Measurements from ENCODE around the gene NTM. TPM values are rescaled to one million over a fixed set of nuclear protein-coding genes. Genes with fewer than 3 reads are reported as not detected.
A peak's percentile ranks its signal among the peaks of the same experiment; 100 is the strongest.

Gene NTM
- total RNA-seq, 1 experiment from 2014 or later, result 16.4 TPM

GRCh38 chr11:132058211-132058772, 687.9 kb downstream of the NTM start:
- POLR2A ChIA-PET, result no interaction called here
- no peak for DNase-seq (ENCODE audit: low spot score)
- CTCF ChIA-PET, result no interaction called here
- H3K4me3 Mint-ChIP-seq, result no peak overlapping the region
- peaks cover 16% of the 10 kb centered on the region for H3K4me1 Mint-ChIP-seq
- H3K9me3 Mint-ChIP-seq, result no peaks in the 10 kb centered on the region
- peak; percentile 71 for ATAC-seq
- H3K36me3 Mint-ChIP-seq, result no peaks in the 10 kb centered on the region
- TF ChIP-seq ERG (CRISPR knock-in tag; IDR thresholded peaks at IDR 0.05) (no peak), ESRRA (CRISPR knock-in tag; IDR thresholded peaks at IDR 0.05; ENCODE audit: borderline replicate concordance) (no peak), ZNF281 (CRISPR knock-in tag; IDR thresholded peaks at IDR 0.05) (no peak), SMAD4 (CRISPR knock-in tag; IDR thresholded peaks at IDR 0.05) (no peak), RORB (CRISPR knock-in tag; IDR thresholded peaks at IDR 0.05) (no peak), ZBTB43 (CRISPR knock-in tag; IDR thresholded peaks at IDR 0.05) (no peak), ZBTB21 (CRISPR knock-in tag; IDR thresholded peaks at IDR 0.05; ENCODE audit: borderline replicate concordance) (no peak), PRRX2 (CRISPR knock-in tag; IDR thresholded peaks at IDR 0.05) (no peak), ZNF396 (CRISPR knock-in tag; IDR thresholded peaks at IDR 0.05; ENCODE audit: borderline replicate concordance) (no peak), NFE2L1 (CRISPR knock-in tag; IDR thresholded peaks at IDR 0.05) (no peak), ETV6 (CRISPR knock-in tag; IDR thresholded peaks at IDR 0.05) (no peak), MXD4 (CRISPR knock-in tag; IDR thresholded peaks at IDR 0.05; ENCODE audit: borderline replicate concordance) (no peak)
- TF ChIP-seq, protein P1, sequence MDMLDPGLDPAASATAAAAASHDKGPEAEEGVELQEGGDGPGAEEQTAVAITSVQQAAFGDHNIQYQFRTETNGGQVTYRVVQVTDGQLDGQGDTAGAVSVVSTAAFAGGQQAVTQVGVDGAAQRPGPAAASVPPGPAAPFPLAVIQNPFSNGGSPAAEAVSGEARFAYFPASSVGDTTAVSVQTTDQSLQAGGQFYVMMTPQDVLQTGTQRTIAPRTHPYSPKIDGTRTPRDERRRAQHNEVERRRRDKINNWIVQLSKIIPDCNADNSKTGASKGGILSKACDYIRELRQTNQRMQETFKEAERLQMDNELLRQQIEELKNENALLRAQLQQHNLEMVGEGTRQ (CRISPR knock-in tag; IDR thresholded peaks at IDR 0.05), result no peak
- peaks cover 4% of the 10 kb centered on the region for H3K27me3 Mint-ChIP-seq (ENCODE audit: low read depth)
- no peak overlapping the region for H3K27ac Mint-ChIP-seq

GRCh38 chr11:132060567-132060966, 690.2 kb downstream of the NTM start:
- Mint-ChIP-seq H3K4me3 (no peak overlapping the region), H3K27me3 (ENCODE audit: low read depth) (peaks cover 4% of the 10 kb centered on the region), H3K36me3 (no peaks in the 10 kb centered on the region), H3K9me3 (peaks cover under 1% of the 10 kb centered on the region), H3K27ac (no peak overlapping the region), H3K4me1 (peaks cover 12% of the 10 kb centered on the region)
- TF ChIP-seq E2F4 (CRISPR knock-in tag; IDR thresholded peaks at IDR 0.05; ENCODE audit: borderline replicate concordance, low read depth), result no peak
- TF ChIP-seq ZNF671 (CRISPR knock-in tag; IDR thresholded peaks at IDR 0.05), result no peak
- TF ChIP-seq ESRRA (CRISPR knock-in tag; IDR thresholded peaks at IDR 0.05; ENCODE audit: borderline replicate concordance), result no peak
- TF ChIP-seq GTF2I (CRISPR knock-in tag; conservative IDR thresholded peaks at IDR 0.05), result no peak
- TF ChIP-seq ZNF396 (CRISPR knock-in tag; IDR thresholded peaks at IDR 0.05; ENCODE audit: borderline replicate concordance), result no peak
- DNase-seq (ENCODE audit: low spot score), result no peak
- CTCF ChIA-PET, result no interaction called here
- POLR2A ChIA-PET, result no interaction called here
- no peak for ATAC-seq
